HG03066 (cell line): Measurements from ENCODE around the gene NMD3.

Experiments used
- ATAC-seq: cut with Tn5 transposase; IDR thresholded peaks from one replicate; pipeline ENCODE4 v1.9.1; 2021; ENCODE audit warnings: low read depth; ENCODE audit not compliant: unreplicated experiment

The NMD3 gene

GRCh38 chr3:161230621-161231171 is 9.6 kb downstream of the NMD3 start:
- ATAC-seq = no peak

DNA sequence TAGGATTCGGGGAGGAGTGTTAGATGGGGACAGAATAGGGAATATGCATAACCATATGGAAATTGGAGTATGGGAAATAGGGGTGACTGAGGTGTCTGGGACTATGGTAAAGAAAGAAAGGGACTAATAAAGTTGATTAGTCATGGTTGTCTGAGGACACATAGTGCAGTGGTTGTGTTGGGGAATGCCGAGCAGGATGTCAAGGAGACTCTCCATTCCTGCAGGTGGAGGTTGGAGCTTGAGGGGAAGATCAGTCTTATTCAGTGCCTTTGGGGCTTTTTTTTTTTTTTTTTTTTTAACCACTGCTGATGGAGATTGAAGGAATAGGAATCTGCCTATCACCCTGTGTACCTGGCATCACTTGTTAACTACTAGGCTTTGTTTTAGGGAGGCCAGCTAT is 10.8 kb downstream of the NMD3 start:
- no peak for ATAC-seq

DNA sequence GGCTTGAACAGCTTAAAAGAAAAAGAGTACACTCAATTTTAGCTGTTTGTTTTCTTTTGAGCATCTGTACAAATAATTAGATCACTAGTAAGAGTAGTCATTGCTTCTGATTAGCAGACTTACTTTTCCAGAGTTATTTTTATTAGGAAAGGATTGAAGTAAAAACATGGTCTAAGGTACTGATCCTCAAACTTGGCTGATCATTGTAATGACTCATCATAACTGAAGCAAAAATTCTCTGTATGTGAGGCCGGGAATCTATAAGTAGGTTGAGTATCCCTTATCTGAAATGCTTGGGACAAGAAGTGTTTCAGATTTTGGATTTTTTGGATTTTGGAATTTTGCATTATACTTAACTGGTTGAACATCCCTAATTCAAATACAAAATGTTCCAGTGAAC is 12.4 kb downstream of the NMD3 start:
- ATAC-seq = no peak

GRCh38 chr3:161236240-161236639 is 15.1 kb downstream of the NMD3 start:
- ATAC-seq = no peak

- ATAC-seq = no peak
Measured at GRCh38 chr3:161239700-161240099, 18.6 kb downstream of the NMD3 start.

DNA sequence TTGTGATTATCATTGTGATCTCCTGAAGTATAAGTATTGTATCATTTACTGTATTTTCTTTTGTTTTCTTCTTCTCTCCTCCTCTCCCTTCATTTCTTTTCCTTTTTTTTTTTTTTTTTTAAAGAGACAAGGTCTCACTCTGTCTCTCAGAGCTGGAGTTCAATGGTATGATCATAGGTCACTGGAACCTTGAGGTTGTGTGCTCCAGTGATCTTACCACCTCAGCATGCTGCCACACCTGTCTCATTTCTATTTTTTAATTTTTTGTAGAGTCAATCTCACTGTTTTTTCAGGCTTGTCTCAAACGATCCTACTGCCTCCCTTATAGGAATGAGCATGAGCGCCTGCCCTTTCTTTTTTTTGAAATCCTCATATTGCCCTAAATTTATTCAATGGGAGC is 23.4 kb downstream of the NMD3 start:
- no peak for ATAC-seq

DNA sequence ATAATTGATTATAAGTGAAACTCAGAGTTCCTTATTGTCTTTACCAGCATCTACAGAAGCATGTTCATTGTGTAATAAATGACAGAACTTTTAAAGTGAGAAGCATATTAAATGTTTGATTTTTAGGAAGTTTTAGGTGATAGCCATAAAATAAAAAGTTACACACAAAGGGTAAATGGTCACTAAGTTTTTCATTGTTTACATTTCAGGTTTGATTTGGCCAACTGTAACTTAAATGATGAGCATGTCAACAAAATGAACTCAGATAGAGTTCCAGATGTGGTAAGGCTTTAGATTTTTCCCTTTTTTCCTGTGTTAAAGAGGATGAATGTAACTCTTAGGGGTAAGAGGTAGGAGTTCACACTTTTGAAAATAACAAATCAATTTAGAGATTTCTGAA is 25.9 kb downstream of the NMD3 start:
- ATAC-seq = no peak

GRCh38 chr3:161250116-161250515 is 29.0 kb downstream of the NMD3 start:
- ATAC-seq = no peak

- ATAC-seq = no peak
Measured at GRCh38 chr3:161251716-161252115, 30.6 kb downstream of the NMD3 start.

- ATAC-seq = no peak
Measured at GRCh38 chr3:161252143-161252542, 31.0 kb downstream of the NMD3 start.

GRCh38 chr3:161253711-161254110 is 32.6 kb downstream of the NMD3 start:
- ATAC-seq = no peak

DNA sequence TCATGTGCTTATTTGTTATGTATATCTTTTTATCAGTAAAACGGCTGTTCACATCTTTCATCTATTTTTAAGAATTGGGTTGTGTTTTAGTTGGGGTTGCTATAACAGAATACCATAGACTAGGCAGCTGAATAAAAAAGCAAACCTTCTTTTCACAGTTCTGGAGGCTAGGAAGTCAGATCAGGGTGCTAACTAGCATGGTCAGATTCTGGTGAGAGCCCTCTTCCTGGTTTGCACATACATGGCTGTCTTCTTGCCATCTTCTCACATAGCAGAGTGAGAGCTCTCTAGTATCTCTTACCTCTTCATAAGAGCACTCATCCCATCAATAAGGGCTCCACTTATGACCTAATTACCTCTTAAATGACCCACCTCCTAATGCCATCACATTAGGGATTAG is 33.8 kb downstream of the NMD3 start:
- no peak for ATAC-seq

DNA sequence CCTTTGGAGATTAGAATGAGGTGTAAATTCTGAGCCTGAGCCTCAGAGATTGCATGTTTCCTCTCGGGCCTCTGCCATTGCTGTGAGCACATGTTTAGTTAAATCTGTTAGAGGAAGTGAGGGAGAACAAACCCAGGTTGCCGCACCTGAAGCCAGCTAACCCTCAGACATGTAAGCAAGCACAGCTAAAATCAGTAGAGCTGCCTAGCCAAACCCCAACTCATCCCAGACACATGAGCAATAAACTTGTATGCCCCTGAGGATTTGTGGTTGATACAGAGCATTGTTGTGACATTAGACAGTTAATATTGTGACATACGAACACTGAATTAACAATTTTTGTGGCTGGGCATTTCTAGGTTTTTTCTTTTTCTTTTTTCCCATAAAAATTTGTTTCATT is 41.9 kb downstream of the NMD3 start:
- ATAC-seq = no peak

- ATAC-seq = no peak
Measured at GRCh38 chr3:161264852-161265251, 43.7 kb downstream of the NMD3 start.

GRCh38 chr3:161265916-161266571 is 44.9 kb downstream of the NMD3 start:
- ATAC-seq = no peak

DNA sequence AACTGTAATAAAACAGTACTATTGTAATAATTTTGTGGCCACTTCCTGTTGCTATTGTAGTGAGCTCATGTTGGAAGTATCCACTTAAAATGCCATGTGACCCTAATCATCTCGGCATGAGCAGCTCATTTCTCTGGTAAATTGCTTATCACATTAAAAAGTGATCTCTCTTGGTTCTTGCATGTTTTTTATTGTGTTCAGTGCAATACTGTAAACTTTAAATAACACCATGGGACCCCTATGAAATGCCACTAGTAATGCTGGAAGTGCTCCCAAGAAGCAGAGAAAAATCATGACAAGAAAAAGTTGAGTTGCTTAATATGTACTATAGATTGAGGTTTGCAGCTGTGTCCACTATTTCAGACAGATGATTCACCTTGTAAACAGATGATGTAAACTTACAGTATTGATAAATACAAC is 45.6 kb downstream of the NMD3 start:
- ATAC-seq = no peak

- ATAC-seq = no peak
Measured at GRCh38 chr3:161267646-161268045, 46.5 kb downstream of the NMD3 start.

DNA sequence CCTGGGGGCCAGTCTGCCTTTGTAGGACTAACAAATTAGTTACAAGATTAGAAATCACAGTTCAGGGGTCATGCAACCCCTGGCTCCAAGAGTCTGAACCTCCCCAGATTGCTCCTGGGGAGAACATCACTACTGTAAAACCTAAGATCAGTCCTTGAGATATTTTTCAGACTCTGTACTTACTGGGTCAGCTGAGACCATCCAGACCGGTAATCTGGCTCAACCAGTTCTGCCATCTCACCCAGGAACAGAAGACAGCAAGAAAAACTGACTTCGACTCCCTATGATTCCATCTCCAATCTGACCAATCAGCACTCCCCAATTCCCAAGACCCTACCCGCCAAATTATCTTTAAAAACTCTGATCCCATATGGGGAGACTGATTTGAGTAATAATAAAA is 47.5 kb downstream of the NMD3 start:
- no peak for ATAC-seq

- ATAC-seq = no peak
Measured at GRCh38 chr3:161270991-161271390, 49.9 kb downstream of the NMD3 start.

- no peak for ATAC-seq
Measured at GRCh38 chr3:161271646-161272045, 50.5 kb downstream of the NMD3 start.

DNA sequence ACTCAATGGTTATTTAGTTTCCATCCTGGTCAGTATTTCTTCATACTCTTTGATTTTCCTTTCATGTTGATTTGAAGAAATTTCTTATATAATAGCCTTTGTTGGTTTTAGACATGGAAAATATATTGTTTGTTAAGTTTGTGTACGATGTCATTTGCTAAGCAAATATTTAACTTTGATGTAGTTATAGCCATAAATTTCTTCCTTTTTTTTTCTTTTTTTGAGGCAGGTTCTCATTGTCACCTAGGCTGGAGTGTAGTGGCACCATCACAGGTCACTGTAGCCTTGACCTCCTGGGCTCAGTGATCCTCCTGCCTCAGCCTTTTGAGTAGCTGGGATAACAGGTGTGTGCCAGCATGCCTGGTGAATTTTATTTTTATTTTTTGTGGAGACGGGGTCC is 51.4 kb downstream of the NMD3 start:
- ATAC-seq = no peak

DNA sequence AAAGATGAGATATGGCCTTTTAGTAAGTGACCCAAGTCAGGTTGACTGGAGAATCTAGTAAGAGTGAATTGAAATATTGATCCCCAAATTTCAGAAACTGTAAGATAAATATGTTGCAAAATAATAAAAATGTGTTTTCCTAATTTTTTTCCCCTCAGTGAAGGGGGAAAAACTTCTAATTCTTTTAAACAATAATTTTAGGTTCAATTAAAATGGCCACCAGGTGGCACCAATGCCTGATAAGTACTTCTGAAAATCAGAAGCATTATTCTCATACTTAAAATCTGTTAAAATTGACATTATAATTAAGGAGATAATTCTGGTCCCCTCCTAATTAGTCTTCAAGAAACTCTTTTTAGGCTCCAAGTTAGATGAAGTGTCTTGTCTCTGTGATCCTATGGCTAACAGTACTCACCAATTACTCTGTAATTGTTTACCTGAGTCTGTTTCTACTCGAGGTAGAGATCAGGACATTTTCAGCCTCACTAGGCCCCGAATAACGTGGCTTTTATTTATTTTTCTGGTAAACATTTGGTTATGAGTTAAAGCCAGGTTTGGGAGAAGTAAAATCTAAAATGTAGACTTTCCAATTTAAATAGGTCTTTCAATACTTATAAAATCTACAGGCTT is 52.6 kb downstream of the NMD3 start:
- no peak for ATAC-seq
